ENCODE results near the gene ZNF280C.

The ZNF280C gene

DNA sequence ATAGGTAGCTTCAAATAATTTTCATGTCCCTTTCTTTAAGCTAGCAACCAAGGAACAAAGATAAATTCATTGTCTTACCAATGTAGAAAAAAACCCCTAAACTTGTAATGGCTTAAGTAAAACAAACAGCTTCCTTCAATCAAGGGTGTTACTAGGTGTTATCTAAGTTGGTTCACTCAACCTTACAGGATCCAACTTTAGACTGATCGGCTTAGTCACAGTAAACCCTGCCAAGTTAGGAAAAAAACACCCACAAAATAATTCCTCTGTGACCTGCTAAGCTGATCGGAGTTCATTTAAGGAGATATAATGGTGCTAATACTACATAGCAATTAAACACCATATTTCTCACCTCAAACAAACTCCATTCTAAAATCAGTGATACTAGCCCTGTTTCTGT lies 113.1 kb downstream of the ZNF280C start:
- TF ChIP-seq EZH2phosphoT487 (conservative IDR thresholded peaks at IDR 0.05; ENCODE audit: low read length), result no peak
- TF ChIP-seq, protein P1, sequence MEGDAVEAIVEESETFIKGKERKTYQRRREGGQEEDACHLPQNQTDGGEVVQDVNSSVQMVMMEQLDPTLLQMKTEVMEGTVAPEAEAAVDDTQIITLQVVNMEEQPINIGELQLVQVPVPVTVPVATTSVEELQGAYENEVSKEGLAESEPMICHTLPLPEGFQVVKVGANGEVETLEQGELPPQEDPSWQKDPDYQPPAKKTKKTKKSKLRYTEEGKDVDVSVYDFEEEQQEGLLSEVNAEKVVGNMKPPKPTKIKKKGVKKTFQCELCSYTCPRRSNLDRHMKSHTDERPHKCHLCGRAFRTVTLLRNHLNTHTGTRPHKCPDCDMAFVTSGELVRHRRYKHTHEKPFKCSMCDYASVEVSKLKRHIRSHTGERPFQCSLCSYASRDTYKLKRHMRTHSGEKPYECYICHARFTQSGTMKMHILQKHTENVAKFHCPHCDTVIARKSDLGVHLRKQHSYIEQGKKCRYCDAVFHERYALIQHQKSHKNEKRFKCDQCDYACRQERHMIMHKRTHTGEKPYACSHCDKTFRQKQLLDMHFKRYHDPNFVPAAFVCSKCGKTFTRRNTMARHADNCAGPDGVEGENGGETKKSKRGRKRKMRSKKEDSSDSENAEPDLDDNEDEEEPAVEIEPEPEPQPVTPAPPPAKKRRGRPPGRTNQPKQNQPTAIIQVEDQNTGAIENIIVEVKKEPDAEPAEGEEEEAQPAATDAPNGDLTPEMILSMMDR (IDR thresholded peaks at IDR 0.05; ENCODE audit: insufficient read depth, low read length, poor library complexity, severe bottlenecking), result no peak
- Histone ChIP-seq H3K9me3 (ENCODE audit: insufficient read depth, low read length) (no peaks in the 10 kb centered on the region), H3K4me3 (ENCODE audit: insufficient read depth, low read length, poor library complexity, severe bottlenecking) (no peak overlapping the region), H3K9ac (ENCODE audit: low read length) (no peak overlapping the region), H3K4me2 (ENCODE audit: low read depth, low read length, poor library complexity, severe bottlenecking) (no peak overlapping the region), H3K27me3 (ENCODE audit: low read length) (no peaks in the 10 kb centered on the region), H3F3A (ENCODE audit: insufficient read depth) (no peaks in the 10 kb centered on the region), H3K36me3 (ENCODE audit: low read length) (no peaks in the 10 kb centered on the region), H3K27ac (ENCODE audit: low read depth, low read length) (no peak overlapping the region), H3K9me2 (replicated peaks; ENCODE audit: insufficient read depth, low read length) (no peaks in the 10 kb centered on the region), H4K20me1 (ENCODE audit: low read depth, low read length) (no peaks in the 10 kb centered on the region), H3K79me2 (ENCODE audit: insufficient read depth, low read length) (peaks cover 16% of the 10 kb centered on the region; the same call in 1 of the 2 replicates), H2AFZ (ENCODE audit: low read depth, low read length, severe bottlenecking) (no peak overlapping the region)
